Measurements from ENCODE around the gene PEMT. TPM values are rescaled to one million over a fixed set of nuclear protein-coding genes. Genes with fewer than 3 reads are reported as not detected.

The PEMT gene
- total RNA-seq, 1 donor from 2014 or later, result 87.2 TPM

- no peak for TF ChIP-seq CTCF (IDR thresholded peaks at IDR 0.05; ENCODE audit: insufficient read depth, low read length, poor library complexity, severe bottlenecking)
Observed at GRCh38 chr17:17599965-17600364, 8.5 kb upstream of the PEMT start.

GRCh38 chr17:17598003-17598402 lies 6.5 kb upstream of the PEMT start:
- DNase-seq (ENCODE audit: low read depth), result no peak
- Histone ChIP-seq H3K4me3 (ENCODE audit: low read depth, low read length) (no peak overlapping the region), H3K27me3 (ENCODE audit: control insufficient read depth, insufficient read depth, low read length) (no peaks in the 10 kb centered on the region), H3K36me3 (ENCODE audit: control insufficient read depth, insufficient read depth, low read length) (no peaks in the 10 kb centered on the region)
- no peak for TF ChIP-seq CTCF (IDR thresholded peaks at IDR 0.05; ENCODE audit: insufficient read depth, low read length, poor library complexity, severe bottlenecking)

More at GRCh38 chr17:17599965-17600364, 8.5 kb upstream of the PEMT start:
- Histone ChIP-seq H3K4me3 (ENCODE audit: low read depth, low read length) (no peak overlapping the region), H3K36me3 (ENCODE audit: control insufficient read depth, insufficient read depth, low read length) (no peaks in the 10 kb centered on the region), H3K27me3 (ENCODE audit: control insufficient read depth, insufficient read depth, low read length) (peaks cover 7% of the 10 kb centered on the region)
- no peak for DNase-seq (ENCODE audit: low read depth)

DNA sequence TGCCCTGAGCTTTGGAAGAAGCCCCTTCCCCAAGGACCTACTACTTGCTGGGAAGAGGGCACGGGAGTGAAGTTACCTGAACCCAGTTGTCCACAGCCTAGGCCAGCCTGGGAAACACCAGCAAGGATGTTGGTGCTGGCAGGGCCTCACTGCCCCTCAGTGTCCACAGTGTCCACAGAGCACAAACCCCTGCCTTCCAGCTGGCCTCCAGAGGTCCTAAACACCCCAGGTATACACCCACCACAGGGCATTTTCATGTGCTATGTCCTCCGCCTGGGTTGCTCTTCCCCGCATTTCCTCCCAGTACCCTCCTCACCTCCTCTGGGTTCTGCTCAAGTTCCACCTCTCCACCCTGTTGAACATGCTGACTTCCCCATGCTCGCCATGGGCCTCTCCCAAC lies 4.2 kb upstream of the PEMT start:
- H3K4me3 ChIP-seq (ENCODE audit: low read depth, low read length), result no peak overlapping the region
- no peak for TF ChIP-seq CTCF (IDR thresholded peaks at IDR 0.05; ENCODE audit: insufficient read depth, low read length, poor library complexity, severe bottlenecking)
- H3K36me3 ChIP-seq (ENCODE audit: control insufficient read depth, insufficient read depth, low read length), result no peaks in the 10 kb centered on the region
- H3K27me3 ChIP-seq (ENCODE audit: control insufficient read depth, insufficient read depth, low read length), result no peaks in the 10 kb centered on the region
- no peak for DNase-seq (ENCODE audit: low read depth)

- Histone ChIP-seq H3K27me3 (ENCODE audit: control insufficient read depth, insufficient read depth, low read length) (no peaks in the 10 kb centered on the region), H3K36me3 (ENCODE audit: control insufficient read depth, insufficient read depth, low read length) (no peaks in the 10 kb centered on the region), H3K4me3 (ENCODE audit: low read depth, low read length) (no peak overlapping the region)
- no peak for DNase-seq (ENCODE audit: low read depth)
- TF ChIP-seq CTCF (IDR thresholded peaks at IDR 0.05; ENCODE audit: insufficient read depth, low read length, poor library complexity, severe bottlenecking), result no peak
Observed at GRCh38 chr17:17593222-17593620, 1.7 kb upstream of the PEMT start.

DNA sequence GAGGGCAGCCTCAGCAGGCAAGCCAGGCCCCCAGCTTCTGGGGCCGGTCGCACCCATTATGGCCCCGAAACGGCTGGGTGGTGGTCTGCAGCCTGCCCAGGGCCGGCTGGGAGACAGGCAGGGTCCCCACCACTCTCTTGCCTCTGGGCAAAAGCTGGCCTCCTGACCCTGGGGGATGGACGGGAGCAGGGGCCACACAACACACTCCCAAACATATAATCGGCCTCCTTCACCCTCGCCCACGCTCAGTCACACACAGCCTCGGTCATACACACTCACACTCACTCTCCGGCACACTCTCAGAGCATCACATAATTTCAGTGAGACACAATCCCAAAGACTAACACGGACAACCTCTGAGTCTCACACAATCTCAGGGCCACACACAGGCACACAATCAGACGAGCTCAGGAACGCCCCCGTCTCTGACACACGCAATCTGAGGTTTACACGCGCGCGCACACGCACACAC lies 589 bp downstream of the PEMT start:
- no peaks in the 10 kb centered on the region for H3K27me3 ChIP-seq (ENCODE audit: control insufficient read depth, insufficient read depth, low read length)
- peak overlapping the region; percentile 81 for H3K4me3 ChIP-seq (ENCODE audit: low read depth, low read length)
- H3K36me3 ChIP-seq (ENCODE audit: control insufficient read depth, insufficient read depth, low read length), result no peaks in the 10 kb centered on the region
- no peak for DNase-seq (ENCODE audit: low read depth)
- TF ChIP-seq CTCF (IDR thresholded peaks at IDR 0.05; ENCODE audit: insufficient read depth, low read length, poor library complexity, severe bottlenecking), result no peak

- H3K36me3 ChIP-seq (ENCODE audit: control insufficient read depth, insufficient read depth, low read length), result no peaks in the 10 kb centered on the region
- H3K27me3 ChIP-seq (ENCODE audit: control insufficient read depth, insufficient read depth, low read length), result no peaks in the 10 kb centered on the region
- no peak for TF ChIP-seq CTCF (IDR thresholded peaks at IDR 0.05; ENCODE audit: insufficient read depth, low read length, poor library complexity, severe bottlenecking)
- H3K4me3 ChIP-seq (ENCODE audit: low read depth, low read length), result peak overlapping the region; percentile 81
- no peak for DNase-seq (ENCODE audit: low read depth)
Observed at GRCh38 chr17:17590141-17590751, 1.3 kb downstream of the PEMT start.
